Suppressor macrophage treated with lipopolysaccharide for 4 hours (primary cell): Measurements from ENCODE around the gene CHKA.

ENCODE experiments used
- DNase-seq: peaks from one replicate; pipeline ENCODE4 v3.0.0-alpha.2; 2020

CHKA gene

GRCh38 chr11:68030318-68031143 is 90.7 kb downstream of the CHKA start, which contains the start of gene NDUFS8:
NDUFS8 (plus strand) TSS chr11:68030681; CDS start chr11:68032152, 1,471 bp downstream.
- DNase-seq, result peak; percentile 98

- DNase-seq, result no peak
These were observed 92.2 kb downstream of the CHKA start for GRCh38 chr11:68028802-68029545.

- no peak for DNase-seq
These were observed 93.5 kb downstream of the CHKA start for GRCh38 chr11:68027667-68028066.

GRCh38 chr11:68026391-68027105 is 94.6 kb downstream of the CHKA start:
- DNase-seq, result no peak

GRCh38 chr11:68025047-68025446 is 96.1 kb downstream of the CHKA start:
- no peak for DNase-seq

- DNase-seq, result no peak
These were observed 96.7 kb downstream of the CHKA start for GRCh38 chr11:68024508-68024907.

GRCh38 chr11:68022531-68022930 is 98.7 kb downstream of the CHKA start:
- no peak for DNase-seq

- DNase-seq, result no peak
These were observed 99.9 kb downstream of the CHKA start for GRCh38 chr11:68021167-68021787.

- DNase-seq, result no peak
These were observed 100.6 kb downstream of the CHKA start for GRCh38 chr11:68020575-68020974.

- DNase-seq, result no peak
These were observed 101.7 kb downstream of the CHKA start for GRCh38 chr11:68019486-68019885.

- DNase-seq, result no peak
These were observed 102.4 kb downstream of the CHKA start for GRCh38 chr11:68018730-68019190.

GRCh38 chr11:68017980-68018729 is 103.0 kb downstream of the CHKA start:
- no peak for DNase-seq

GRCh38 chr11:68016904-68017817 is 104.0 kb downstream of the CHKA start:
- DNase-seq, result no peak

GRCh38 chr11:68016161-68016903 is 104.9 kb downstream of the CHKA start:
- no peak for DNase-seq

- DNase-seq, result no peak
These were observed 105.7 kb downstream of the CHKA start for GRCh38 chr11:68015467-68015866.

GRCh38 chr11:68014947-68015447 is 106.2 kb downstream of the CHKA start:
- no peak for DNase-seq

- DNase-seq, result peak; percentile 69
These were observed 106.8 kb downstream of the CHKA start for GRCh38 chr11:68014157-68014946.

- DNase-seq, result no peak
These were observed 107.5 kb downstream of the CHKA start for GRCh38 chr11:68013611-68014156.
